Measurements from ENCODE around the gene PFKFB4. TPM values are rescaled to one million over a fixed set of nuclear protein-coding genes. Genes with fewer than 3 reads are reported as not detected.

The PFKFB4 gene
- total RNA-seq, 4 donors from 2014 or later = 1.6 to 8.8 (median 2.5) TPM

DNA sequence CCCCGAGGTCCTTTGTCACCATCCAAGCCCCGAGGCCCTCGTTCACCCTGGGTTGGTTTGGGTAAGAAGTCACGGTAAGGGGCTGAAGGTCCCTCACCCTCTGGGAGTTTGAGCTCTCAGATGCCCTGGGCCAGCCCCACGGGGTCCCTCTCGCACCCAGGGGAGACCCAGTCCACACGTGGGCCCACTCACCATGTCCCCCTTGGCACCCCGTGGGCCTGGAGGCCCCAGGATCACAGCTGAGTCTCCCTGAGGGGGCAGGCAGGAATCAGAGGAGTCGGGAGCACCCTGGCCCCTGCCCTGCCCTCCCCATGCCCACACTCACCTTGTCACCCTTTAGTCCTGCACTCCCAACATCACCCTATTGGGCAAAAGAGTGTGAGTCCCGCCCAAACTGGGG is 12.8 kb upstream of the PFKFB4 start:
- TF ChIP-seq, protein P1, sequence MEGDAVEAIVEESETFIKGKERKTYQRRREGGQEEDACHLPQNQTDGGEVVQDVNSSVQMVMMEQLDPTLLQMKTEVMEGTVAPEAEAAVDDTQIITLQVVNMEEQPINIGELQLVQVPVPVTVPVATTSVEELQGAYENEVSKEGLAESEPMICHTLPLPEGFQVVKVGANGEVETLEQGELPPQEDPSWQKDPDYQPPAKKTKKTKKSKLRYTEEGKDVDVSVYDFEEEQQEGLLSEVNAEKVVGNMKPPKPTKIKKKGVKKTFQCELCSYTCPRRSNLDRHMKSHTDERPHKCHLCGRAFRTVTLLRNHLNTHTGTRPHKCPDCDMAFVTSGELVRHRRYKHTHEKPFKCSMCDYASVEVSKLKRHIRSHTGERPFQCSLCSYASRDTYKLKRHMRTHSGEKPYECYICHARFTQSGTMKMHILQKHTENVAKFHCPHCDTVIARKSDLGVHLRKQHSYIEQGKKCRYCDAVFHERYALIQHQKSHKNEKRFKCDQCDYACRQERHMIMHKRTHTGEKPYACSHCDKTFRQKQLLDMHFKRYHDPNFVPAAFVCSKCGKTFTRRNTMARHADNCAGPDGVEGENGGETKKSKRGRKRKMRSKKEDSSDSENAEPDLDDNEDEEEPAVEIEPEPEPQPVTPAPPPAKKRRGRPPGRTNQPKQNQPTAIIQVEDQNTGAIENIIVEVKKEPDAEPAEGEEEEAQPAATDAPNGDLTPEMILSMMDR (IDR thresholded peaks at IDR 0.05; ENCODE audit: low read depth) = no peak

DNA sequence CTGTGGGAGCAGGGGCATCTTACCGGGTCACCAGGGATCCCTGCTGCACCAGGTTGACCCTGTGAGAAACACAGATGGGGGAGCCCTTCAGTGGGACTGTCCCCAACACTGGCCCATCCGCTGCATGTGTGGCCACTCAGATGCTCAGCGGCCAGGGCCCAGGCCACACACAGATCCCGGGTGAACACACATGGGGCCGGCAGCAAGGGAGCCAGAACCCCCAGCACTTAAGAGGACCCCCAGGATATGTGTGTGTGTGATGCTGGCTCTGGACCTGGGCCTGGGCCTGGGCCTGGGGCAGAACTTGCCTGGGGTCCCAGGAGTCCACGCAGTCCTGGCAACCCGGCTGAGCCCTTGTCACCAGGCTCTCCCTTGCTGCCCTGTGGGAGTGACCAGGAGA is 11.9 kb upstream of the PFKFB4 start:
- TF ChIP-seq, protein P1 (IDR thresholded peaks at IDR 0.05; ENCODE audit: low read depth) = no peak

DNA sequence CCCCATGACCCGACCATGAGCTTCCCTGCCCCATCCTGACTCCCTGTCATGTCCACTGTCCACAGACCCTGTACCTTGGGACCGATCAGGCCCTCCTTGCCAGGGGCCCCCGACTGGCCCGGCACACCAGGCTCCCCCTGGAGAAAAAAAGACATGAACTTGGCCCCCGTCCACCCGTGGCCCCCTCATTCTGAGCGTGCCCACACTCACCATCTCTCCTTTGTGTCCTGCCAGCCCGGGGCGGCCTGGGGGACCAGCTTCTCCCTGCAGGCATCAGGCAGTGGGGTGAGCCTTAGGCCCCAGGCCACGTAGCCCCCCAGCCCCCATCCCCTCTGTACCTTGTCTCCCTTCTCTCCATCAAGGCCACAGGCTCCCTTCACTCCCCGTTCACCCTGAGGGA is 10.9 kb upstream of the PFKFB4 start:
- TF ChIP-seq, protein P1 (IDR thresholded peaks at IDR 0.05; ENCODE audit: low read depth) = no peak

DNA sequence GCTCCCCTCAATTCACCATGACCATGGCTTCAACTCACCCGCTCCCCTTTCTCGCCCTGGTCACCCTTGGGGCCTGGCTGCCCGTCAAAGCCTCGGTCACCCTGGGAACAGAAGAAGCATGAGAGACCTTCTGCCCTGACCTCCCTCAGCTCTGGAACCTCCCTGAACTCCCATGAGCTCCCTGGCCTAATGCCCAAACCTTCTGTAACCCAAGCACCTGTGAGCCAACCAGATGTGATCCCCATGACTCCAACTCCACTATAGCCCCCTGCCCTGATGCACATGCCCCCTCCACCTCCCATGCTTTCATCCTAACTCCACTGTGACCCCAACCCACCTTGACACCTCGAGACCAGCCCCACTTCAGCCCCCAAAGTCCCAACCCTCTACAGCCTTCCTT is 10.5 kb upstream of the PFKFB4 start:
- TF ChIP-seq, protein P1 (IDR thresholded peaks at IDR 0.05; ENCODE audit: low read depth) = no peak

DNA sequence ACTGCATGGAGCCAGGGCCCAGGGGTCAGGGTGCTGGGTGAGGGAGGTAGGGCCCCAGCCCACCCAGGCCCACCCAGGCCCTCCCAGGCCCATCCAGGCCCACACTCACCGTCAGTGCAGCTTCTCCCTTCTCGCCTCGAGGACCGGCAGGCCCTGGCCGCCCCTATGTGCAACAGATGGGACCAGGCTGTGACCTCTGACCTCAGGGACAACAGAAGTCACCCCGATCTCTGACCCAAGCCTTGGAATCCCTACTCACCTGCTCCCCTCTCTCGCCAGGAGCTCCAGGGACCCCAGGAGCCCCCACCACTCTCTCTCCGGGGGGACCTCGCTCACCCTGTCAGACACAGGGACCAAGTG is 9.8 kb upstream of the PFKFB4 start:
- TF ChIP-seq, protein P1 (IDR thresholded peaks at IDR 0.05; ENCODE audit: low read depth) = no peak

DNA sequence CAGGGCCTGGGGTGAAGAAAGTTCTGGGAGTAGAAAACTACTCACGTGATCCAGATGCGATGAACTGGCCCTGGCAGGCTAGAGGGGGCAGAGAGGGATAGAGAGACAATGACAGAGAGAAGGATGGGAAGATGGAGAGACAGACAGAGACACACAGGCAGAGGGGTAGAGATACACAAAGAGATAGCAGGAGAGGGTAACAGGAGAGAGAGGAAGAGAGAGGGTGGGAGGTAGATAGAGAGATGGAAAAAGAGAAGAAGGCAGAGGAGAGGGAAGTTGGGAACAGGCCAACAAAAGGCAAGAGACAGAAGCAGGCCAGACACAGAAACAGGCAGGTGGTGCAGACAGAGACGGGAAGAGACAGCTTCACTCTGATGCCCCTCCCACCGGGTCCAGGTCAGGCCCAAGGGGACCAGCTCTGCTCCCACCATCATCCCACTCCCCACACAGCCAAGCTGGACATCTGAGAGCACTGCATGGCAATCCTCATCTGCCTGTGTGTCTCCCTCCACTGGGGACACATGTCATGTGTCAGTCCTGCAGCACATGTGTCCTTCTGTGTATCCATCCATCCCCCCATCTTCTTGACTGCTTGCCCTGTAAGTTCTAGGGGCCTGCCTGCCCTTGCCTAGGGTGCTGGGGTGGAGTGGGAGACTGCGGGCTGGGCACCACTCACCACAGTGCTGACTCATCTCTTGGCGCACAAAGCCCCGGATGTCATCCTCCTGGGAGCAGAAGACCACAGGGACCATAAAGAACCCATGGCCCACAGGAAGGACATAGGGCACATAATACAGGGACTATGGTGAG is 9.2 kb upstream of the PFKFB4 start:
- TF ChIP-seq, protein P1 (IDR thresholded peaks at IDR 0.05; ENCODE audit: low read depth) = no peak

DNA sequence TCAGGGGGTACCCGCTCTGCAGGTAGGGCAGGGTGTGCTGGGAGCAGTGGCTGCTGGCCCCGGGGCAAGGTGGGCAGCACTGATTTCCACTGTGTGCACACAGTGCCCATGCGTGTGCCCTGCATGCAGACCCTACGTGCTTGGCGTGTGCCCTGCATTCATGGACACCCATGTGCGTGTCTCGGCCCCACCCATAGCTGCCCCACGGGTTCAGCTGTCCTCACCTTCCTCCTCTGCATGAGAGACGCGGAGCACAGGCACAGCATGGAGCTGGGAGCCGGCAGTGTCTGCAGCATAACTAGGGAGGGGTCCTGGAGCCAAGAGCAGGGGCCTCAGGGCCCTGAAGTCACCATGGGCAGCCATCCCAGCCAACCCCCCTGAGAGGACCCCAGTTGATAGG is 8.6 kb upstream of the PFKFB4 start:
- TF ChIP-seq, protein P1 (IDR thresholded peaks at IDR 0.05; ENCODE audit: low read depth) = no peak
